Subcutaneous abdominal adipose tissue (tissue), 5 donors: ENCODE measurements around the gene ZNF831.
A peak's percentile ranks its signal among the peaks of the same experiment; 100 is the strongest.

Experiments
- H3K27ac ChIP-seq: one replicate; pipeline ENCODE4 v1.7.0; 2013; ENCODE audit warnings: low read depth, mild to moderate bottlenecking, inconsistent platforms, low read length, moderate library complexity
- H3K27me3 ChIP-seq, 5 donors: one replicate each; pipeline ENCODE4 v1.7.0; 2013; ENCODE audit warnings: low read length in 5 of 5, inconsistent platforms in 1 of 5; ENCODE audit not compliant: control insufficient read depth in 5 of 5, insufficient read depth in 4 of 5
- H3K36me3 ChIP-seq, 5 donors: one replicate each; pipeline ENCODE4 v1.7.0; 2013; ENCODE audit warnings: low read length in 5 of 5; ENCODE audit not compliant: control insufficient read depth in 5 of 5, insufficient read depth in 5 of 5
- H3K4me1 ChIP-seq, 5 donors: one replicate each; pipeline ENCODE4 v1.7.0; 2013; ENCODE audit warnings: low read length in 5 of 5, mild to moderate bottlenecking in 3 of 5, moderate library complexity in 1 of 5; ENCODE audit not compliant: control insufficient read depth in 5 of 5, insufficient read depth in 5 of 5
- H3K4me3 ChIP-seq, 5 donors: one replicate each; pipeline ENCODE4 v1.7.0; 2013; ENCODE audit warnings: low read length in 5 of 5, low read depth in 1 of 5
- H3K9ac ChIP-seq, 5 donors: one replicate each; pipeline ENCODE4 v1.7.0; 2013; ENCODE audit warnings: low read length in 5 of 5, mild to moderate bottlenecking in 4 of 5, moderate library complexity in 3 of 5
- H3K9me3 ChIP-seq, 5 donors: one replicate each; pipeline ENCODE4 v1.7.0; 2013; ENCODE audit warnings: low read length in 5 of 5; ENCODE audit not compliant: control insufficient read depth in 5 of 5
- donor health status: healthy.
- donor health status: healthy.
- donor health status: healthy.
- donor health status: healthy.
- donor health status: healthy.

ZNF831 gene

DNA sequence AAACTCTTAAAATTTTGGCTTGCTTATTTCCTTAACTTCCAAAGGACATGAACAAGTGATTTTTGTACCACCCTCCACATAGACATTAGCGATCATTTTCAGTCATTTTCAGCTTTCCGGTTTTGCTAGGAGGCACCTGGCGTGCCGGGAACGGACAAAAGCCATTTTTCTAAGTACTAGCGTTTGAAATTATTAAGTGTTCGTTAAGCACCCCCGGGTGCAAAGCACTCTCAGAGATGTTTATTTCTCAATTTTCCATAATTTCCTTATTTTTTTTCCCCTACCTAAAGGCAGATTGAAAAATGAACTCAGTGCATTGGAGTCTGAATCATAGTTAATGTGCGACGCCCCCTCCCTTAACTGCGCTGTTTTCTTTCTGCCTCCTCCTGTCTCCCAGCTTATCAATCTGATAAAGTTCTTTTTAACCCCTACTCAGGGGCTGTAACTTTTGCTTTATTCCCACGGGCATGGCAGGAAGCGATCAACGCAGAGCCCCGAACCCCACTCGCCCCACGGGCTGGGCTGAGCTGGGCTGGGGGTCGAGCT, 58.2 kb downstream of the ZNF831 start:
- H3K27ac ChIP-seq: no peak overlapping the region
- peak overlapping the region; percentile 33 to 59 (median 52) for H3K4me3 ChIP-seq
- H3K9me3 ChIP-seq: no peaks in the 10 kb centered on the region
- peak overlapping the region in 3 of 5 donors; percentile 23 to 49 (median 48) for H3K9ac ChIP-seq
- peaks cover 4 to 24% (median 20%) of the 10 kb centered on the region in 5 donors for H3K4me1 ChIP-seq
- no peaks in the 10 kb centered on the region for H3K36me3 ChIP-seq
- H3K27me3 ChIP-seq: peaks cover 17 to 32% (median 21%) of the 10 kb centered on the region in 5 donors

DNA sequence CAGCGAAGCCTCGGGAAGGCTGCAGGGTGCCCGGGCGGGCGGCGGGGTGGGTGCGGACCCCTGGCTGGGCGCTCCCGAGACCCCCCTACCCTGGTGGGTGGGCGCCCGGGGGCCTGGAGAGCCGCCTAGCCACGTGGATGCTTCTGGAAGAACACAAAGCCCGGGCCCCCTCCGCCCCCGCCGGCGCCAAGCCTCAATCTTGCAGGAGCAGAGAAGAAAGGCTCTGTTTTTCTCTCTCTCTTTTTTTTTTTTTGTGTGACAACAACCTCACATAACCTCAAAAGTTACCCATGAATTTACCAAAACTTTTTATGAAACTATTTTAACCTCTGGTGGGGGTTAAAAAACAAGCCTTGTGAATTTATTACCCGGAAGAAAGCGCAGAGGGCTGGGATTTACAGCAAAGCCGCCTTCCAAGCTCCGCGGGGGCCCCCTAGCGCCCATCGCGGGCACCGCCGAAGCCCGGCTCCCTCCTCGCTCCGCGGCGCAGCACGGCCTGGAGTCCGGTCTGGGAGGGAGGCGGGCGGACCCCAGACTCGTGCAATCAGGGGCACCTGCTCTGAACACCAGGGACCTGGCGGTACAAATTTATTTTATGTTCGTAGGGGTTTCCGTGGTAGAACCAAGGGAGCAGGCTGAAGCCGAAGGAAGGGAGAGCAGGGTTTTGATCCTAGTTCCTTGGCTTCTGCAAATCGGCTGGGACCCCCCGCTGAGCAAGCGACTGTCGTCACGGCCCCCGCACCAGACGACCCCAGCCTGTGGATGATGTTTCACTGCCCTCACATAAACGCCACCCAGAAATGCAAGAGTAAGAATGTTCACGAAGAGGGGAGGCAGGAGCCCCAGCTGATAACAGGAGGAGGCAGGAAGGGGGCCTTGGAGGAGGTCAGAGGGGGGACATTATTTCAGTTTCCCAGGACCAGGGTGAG, 58.9 kb downstream of the ZNF831 start:
- H3K9me3 ChIP-seq: no peaks in the 10 kb centered on the region
- no peak overlapping the region for H3K27ac ChIP-seq
- no peaks in the 10 kb centered on the region for H3K36me3 ChIP-seq
- H3K4me1 ChIP-seq: peaks cover 4 to 24% (median 20%) of the 10 kb centered on the region in 5 donors
- peak overlapping the region in 3 of 5 donors; percentile 23 to 49 (median 48) for H3K9ac ChIP-seq
- peaks cover 17 to 32% (median 21%) of the 10 kb centered on the region in 5 donors for H3K27me3 ChIP-seq
- H3K4me3 ChIP-seq: peak overlapping the region in 4 of 5 donors; percentile 33 to 59 (median 52)

DNA sequence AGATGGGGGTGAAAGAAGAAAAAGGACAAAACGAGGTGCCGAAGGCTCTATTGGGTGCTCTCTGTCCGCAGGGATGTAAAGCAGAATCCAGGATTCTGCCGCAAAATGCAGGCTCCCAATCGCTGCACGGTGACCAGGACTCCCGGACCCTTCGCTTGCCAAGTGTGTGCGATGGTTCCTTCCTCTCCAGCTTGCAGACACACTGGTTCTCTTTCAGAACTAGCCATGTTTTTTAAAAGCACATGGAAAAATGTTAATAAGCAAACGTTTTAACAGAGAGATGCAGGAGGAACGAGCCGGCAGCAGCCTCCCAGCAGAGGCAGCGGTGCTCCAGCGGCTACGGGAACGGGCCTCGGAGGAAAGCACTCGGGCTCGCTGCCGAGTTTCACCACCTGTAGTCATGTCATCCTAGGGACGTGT, 59.6 kb downstream of the ZNF831 start:
- Histone ChIP-seq H3K9ac (peak overlapping the region in 3 of 5 donors; percentile 1 to 44 (median 8)), H3K27ac (no peak overlapping the region), H3K4me3 (peak overlapping the region in 2 of 5 donors; percentile 53 to 59), H3K36me3 (no peaks in the 10 kb centered on the region), H3K4me1 (peaks cover 4 to 24% (median 20%) of the 10 kb centered on the region in 5 donors), H3K27me3 (peaks cover 17 to 32% (median 21%) of the 10 kb centered on the region in 5 donors), H3K9me3 (no peaks in the 10 kb centered on the region)

DNA sequence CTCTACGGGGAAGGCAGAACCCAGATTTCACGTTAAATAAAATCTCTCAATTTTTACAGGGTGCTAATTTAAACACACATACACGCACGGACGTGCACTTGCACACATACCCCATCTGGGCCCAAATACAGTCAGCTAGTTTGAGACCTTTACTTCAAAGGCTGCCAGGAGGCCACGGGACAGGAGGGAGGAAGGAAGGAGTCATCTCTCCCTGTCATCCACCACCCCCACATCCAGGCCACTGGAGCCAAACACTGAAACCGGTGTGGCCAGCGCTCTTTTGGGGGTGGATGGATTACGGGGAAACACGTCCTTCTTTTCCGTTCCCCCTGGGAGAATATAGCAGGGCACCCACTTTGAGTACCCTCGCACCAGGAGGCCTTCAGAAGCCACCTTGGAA, 60.1 kb downstream of the ZNF831 start:
- Histone ChIP-seq H3K9me3 (peaks cover 0 to 2% (median 0%) of the 10 kb centered on the region in 5 donors), H3K9ac (no peak overlapping the region), H3K27me3 (peaks cover 17 to 32% (median 21%) of the 10 kb centered on the region in 5 donors), H3K27ac (no peak overlapping the region), H3K36me3 (no peaks in the 10 kb centered on the region), H3K4me3 (no peak overlapping the region), H3K4me1 (peaks cover 4 to 24% (median 20%) of the 10 kb centered on the region in 5 donors)

DNA sequence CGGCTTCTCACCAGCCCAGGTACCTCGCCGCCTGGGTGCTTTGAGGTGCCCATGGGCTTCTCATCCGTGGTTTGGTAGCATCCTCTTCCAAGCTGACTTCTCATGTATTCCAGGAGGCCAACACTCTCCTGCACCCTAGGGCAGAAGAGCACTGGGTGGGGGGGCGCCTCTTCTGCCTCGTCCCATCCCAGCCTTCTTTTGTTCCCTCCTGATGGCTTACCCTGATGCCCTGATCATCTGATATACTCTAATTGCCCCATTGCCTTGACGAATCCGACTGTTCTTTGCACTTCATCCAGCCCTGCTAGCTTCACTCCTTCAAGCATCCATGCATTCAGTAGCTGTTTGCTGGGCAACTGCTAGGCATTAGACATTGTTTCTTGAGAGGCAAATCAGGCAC, 60.6 kb downstream of the ZNF831 start:
- Histone ChIP-seq H3K4me3 (no peak overlapping the region), H3K9me3 (peaks cover 0 to 4% (median 0%) of the 10 kb centered on the region in 5 donors), H3K4me1 (peaks cover 4 to 24% (median 20%) of the 10 kb centered on the region in 5 donors), H3K36me3 (no peaks in the 10 kb centered on the region), H3K27me3 (peaks cover 17 to 34% (median 23%) of the 10 kb centered on the region in 5 donors), H3K27ac (no peak overlapping the region), H3K9ac (no peak overlapping the region)

DNA sequence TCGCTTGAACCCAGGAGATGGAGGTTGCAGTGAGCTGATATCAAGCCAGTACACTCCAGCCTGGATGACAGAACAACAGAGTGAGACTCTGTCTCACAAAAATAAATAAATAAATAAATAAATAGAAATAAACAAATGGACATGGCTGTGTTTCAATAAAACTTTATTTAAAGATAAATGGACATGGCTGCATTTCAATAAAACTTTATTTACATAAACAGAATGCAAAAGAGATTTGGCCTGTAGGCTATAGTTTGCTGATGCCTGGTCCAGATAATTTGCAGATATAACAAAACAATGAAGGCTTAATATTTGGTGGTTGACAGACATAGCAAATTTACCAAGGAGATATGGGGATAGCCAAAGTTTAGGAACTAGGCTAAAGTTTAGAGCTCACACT, 66.8 kb downstream of the ZNF831 start:
- H3K9me3 ChIP-seq: peaks cover 0 to 5% (median 4%) of the 10 kb centered on the region in 5 donors
- no peaks in the 10 kb centered on the region for H3K4me1 ChIP-seq
- no peak overlapping the region for H3K9ac ChIP-seq
- no peak overlapping the region for H3K27ac ChIP-seq
- peaks cover 3 to 36% (median 18%) of the 10 kb centered on the region in 5 donors for H3K27me3 ChIP-seq
- no peak overlapping the region for H3K4me3 ChIP-seq
- H3K36me3 ChIP-seq: no peaks in the 10 kb centered on the region

DNA sequence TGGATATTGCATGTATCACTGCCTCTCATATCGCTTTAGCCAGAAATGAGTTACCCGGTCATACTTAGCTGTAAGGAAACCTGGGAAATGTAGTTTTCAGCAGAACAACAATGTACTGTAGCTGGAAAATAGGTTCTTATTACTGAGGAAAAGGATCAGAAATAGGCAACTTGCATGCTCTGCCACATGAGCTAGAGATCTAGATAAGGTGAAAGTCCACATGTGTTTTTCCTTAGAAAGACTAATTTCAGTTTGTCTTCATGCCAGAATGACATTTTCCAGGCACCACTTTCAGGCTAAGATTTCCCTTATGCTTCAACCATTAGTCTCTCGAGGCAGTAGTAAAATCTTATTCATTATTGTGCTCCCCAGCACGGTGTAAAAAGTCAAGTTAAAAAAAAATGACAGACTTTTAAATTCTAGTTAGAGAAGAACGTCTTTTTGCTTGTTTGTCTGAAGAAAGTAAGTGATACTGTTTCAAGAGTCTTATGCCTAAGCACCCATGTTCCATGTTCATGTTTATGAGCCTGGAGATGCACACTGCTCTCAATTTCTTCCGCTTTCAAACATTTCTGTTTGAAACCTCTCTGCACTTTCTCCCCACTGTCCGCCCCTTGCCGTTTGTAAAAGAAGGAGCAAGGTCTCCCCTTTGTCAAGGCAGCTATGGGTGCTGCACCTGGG, 67.6 kb downstream of the ZNF831 start:
- no peak overlapping the region for H3K9ac ChIP-seq
- H3K9me3 ChIP-seq: peaks cover 0 to 5% (median 4%) of the 10 kb centered on the region in 5 donors
- H3K27me3 ChIP-seq: peaks cover 0 to 29% (median 13%) of the 10 kb centered on the region in 5 donors
- H3K4me3 ChIP-seq: no peak overlapping the region
- H3K36me3 ChIP-seq: no peaks in the 10 kb centered on the region
- H3K27ac ChIP-seq: no peak overlapping the region
- no peaks in the 10 kb centered on the region for H3K4me1 ChIP-seq

DNA sequence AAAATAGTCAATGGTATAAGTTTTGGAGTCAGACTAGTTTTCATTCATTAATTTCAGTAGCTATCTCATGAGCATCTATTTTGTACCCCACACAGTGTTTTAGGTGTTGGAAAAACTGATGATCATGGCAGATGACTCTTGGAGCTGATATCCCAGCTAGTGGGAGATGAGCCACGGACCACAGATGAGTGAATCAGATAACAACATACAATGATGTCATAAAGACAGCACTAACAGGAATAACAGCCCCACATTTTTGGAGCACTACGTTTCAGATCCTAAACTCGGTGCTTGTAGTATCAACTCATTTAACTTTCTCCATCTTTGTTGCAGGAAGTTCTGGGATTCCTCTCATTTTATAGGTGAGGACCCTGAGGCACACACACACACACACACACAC, 69.0 kb downstream of the ZNF831 start:
- H3K4me3 ChIP-seq: no peak overlapping the region
- peaks cover 0 to 29% (median 14%) of the 10 kb centered on the region in 5 donors for H3K27me3 ChIP-seq
- no peaks in the 10 kb centered on the region for H3K36me3 ChIP-seq
- H3K27ac ChIP-seq: no peak overlapping the region
- no peaks in the 10 kb centered on the region for H3K4me1 ChIP-seq
- H3K9me3 ChIP-seq: peaks cover 0 to 5% (median 4%) of the 10 kb centered on the region in 5 donors
- no peak overlapping the region for H3K9ac ChIP-seq

DNA sequence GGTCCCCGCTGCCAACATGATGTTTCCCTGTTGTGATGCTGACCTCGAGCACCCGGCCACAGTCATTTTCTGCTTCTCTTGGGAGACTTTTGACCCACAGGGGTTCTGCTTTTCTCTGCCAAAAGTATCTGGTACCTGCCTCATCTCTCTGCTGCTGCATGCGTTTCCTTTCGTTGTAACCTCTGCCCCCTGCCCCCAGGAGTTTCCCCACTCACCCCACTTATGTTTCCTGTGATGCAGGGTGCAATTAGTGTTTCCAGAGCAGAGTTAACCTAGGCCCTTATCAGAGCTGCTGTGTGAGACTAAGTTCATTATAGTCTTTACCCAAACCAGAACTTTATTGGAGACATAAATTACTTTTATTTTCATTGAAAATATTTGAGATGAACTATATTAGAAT, 71.6 kb downstream of the ZNF831 start:
- H3K9me3 ChIP-seq: peaks cover 0 to 4% (median 0%) of the 10 kb centered on the region in 5 donors
- no peaks in the 10 kb centered on the region for H3K4me1 ChIP-seq
- H3K36me3 ChIP-seq: no peaks in the 10 kb centered on the region
- H3K27me3 ChIP-seq: peaks cover 0 to 26% (median 14%) of the 10 kb centered on the region in 5 donors
- no peak overlapping the region for H3K4me3 ChIP-seq
- H3K9ac ChIP-seq: no peak overlapping the region
- H3K27ac ChIP-seq: no peak overlapping the region
